Testis (tissue), 2 donors: ENCODE results near the gene PTCH1.

Experiments used
- POLR2A ChIP-seq: fragments of 450-650 bp; IDR thresholded peaks from one replicate; pipeline ENCODE4 v1.6.1; 2017; ENCODE audit warnings: antibody characterized with exemption, mild to moderate bottlenecking, moderate library complexity
- TF ChIP-seq, protein P1 (sequence below), 3 experiments: fragments of 450-650 bp in 2 of 3; fragments of 200-600 bp in 1 of 3; sonication (generic) in 1 of 3; IDR thresholded peaks; one replicate each; pipeline ENCODE4 v1.5.1; 2016 to 2019; ENCODE audit warnings: antibody characterized with exemption in 3 of 3, mild to moderate bottlenecking in 2 of 3, moderate library complexity in 1 of 3

DNA sequence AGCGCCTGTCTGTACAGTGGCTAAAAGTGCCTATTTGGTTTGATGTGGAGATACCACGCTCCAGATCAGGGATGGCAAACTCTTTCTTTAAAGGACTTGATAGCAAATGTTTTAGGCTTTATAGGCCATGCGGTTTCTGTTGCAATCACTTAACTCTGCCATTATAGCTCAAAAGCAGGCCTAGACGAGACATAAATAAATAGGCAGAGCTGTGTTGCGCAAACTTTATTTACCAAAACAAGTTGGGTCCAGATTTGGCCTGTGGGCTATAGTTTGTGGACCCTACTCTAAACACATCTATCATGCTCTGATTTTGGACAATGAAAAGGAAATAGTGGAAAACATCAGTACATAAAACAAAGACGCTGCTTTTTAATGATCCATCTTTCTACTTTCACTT, 79.2 kb downstream of the PTCH1 start:
- TF ChIP-seq, protein P1, sequence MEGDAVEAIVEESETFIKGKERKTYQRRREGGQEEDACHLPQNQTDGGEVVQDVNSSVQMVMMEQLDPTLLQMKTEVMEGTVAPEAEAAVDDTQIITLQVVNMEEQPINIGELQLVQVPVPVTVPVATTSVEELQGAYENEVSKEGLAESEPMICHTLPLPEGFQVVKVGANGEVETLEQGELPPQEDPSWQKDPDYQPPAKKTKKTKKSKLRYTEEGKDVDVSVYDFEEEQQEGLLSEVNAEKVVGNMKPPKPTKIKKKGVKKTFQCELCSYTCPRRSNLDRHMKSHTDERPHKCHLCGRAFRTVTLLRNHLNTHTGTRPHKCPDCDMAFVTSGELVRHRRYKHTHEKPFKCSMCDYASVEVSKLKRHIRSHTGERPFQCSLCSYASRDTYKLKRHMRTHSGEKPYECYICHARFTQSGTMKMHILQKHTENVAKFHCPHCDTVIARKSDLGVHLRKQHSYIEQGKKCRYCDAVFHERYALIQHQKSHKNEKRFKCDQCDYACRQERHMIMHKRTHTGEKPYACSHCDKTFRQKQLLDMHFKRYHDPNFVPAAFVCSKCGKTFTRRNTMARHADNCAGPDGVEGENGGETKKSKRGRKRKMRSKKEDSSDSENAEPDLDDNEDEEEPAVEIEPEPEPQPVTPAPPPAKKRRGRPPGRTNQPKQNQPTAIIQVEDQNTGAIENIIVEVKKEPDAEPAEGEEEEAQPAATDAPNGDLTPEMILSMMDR (IDR thresholded peaks at IDR 0.05): no peak
- no peak for TF ChIP-seq POLR2A
